NCI-H1092 treated with DMSO at 0.1 percent for 48 hours (cell line): Measurements from ENCODE around the gene MUL1.
A peak's percentile ranks its signal among the peaks of the same experiment; 100 is the strongest.

Experiments
- DNase-seq: peaks from one replicate; lab custom pipeline; 2025; lab: John Stamatoyannopoulos, UW

MUL1 gene

GRCh38 chr1:20470194-20470593, 37.8 kb downstream of the MUL1 start:
- peak; percentile 37 for DNase-seq

DNA sequence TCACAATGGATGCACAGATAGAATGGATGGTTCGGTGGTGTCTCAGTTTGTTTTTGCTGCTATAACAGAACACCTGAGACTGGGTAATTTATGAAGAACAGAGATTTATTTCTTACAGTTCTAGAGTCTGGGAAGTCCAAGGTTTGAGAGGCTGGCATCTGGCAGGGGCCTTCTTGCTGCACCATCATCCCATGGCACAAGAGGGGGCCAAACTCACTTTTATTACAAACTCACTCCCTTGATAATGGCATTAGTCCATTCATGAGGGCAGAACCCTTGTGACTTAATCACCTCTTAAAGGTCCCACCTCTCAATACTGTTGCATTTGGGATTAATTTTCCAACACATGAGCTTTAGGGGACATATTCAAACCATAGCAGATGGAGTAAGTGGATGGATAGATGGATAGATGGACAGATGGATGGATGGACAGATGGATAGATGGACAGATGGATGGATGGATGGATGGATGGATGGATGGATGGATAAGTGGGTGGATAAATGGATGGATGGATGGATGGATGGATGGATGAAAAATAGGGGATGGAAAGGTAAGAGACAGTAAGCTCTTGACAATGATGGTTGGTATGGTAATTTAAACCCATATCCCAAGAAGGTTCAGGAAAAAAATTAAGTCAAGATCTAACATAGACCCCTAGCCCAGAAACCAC, 38.4 kb downstream of the MUL1 start:
- no peak for DNase-seq

DNA sequence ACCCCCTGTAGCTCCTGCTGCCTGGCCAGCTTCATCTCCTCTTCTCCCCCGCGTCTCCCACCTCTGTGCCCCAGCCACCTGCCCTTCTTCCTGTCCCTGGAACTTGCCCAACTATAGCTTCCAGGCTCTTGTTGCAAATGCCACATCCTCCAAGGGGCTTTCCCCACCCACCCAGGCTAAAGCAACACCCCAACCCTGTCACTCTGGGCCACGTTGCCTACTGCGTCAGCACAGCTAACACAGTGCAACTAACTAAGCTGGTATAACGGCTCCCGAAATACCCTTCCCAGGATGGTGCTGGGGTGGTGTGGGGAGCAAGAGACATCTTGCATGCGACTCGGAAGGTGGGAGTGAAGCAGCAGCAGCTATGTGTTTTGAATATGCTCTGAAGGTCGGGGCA, 41.7 kb downstream of the MUL1 start:
- DNase-seq = no peak

DNA sequence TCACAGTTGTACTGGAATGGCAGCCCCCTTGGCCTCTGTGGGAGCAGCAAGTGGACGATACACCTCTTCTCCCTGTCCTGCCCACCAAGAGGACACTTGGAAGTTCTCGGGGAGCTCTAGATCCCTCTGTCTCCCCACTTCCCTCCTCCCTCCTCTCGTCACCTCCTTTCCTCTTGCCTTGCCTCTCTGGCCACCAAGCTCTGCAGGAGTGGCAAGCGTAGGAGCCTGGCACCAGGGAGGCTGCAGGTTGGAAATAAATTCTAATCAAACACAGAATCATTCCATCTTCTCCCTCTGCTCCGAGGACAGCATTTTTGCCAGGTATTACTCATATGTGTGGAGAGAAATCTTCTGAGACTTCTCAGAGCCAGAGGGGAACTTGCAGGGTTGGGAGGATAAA, 42.8 kb downstream of the MUL1 start:
- DNase-seq = no peak

DNA sequence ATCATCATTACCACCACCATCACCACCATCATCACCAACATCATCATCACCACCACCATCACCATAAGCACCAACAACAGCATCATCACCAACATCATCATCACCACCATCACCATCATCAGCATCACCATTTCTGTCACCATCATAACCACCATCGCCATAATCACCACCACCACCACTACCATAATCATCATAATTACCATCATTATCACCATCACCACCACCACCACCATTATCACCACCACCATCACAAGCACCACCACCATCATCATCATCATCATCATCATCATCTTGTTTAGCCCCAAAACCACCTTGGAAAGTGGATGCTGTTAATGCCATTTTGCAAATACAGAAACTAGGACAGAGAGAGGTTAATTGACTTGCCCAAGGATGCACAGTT, 44.4 kb downstream of the MUL1 start:
- no peak for DNase-seq

- no peak for DNase-seq
Observed at GRCh38 chr1:20462397-20462796, 45.6 kb downstream of the MUL1 start.

DNA sequence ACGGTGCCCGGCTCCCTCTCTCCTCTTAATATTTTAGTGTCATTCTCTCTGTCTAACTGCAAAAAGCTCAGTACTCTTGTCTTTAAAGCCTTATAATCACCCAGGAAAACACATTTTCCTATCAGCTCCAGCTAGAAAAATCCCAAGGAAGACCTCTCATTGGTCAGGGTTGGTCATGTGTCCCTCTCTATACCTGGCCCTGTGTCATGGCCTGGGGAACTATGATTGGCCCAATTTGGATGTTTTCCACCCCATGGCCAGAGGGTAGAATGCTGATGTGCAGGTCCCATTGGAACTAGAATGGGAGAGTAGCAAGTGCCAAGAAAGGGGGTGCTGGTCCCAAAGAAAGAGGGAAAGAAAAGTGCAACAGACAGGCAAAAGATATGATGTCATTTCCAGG, 49.2 kb downstream of the MUL1 start:
- DNase-seq = no peak

DNA sequence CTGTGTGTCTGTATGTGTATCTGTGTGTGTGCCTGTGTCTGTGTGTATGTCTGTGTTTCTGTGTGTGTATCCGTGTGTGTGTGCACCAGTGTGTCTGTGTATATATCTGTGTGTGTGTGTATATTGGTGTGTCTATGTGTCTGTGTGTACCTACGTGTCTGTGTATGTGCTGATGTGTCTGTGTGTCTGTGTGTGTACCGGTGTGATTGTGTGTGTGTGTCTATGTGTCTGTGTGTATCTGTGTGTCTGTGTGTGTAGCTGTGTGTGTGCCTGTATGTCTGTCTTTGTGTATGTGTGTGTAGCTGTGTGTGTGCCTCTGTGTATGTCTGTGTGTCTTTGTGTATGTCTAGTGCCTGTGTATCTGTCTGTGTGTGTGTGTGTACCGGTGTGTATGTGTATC, 53.9 kb downstream of the MUL1 start:
- no peak for DNase-seq

GRCh38 chr1:20449735-20450311, 58.1 kb downstream of the MUL1 start:
- DNase-seq = no peak
